ENCODE measurements around the gene ABCD2.

DNA sequence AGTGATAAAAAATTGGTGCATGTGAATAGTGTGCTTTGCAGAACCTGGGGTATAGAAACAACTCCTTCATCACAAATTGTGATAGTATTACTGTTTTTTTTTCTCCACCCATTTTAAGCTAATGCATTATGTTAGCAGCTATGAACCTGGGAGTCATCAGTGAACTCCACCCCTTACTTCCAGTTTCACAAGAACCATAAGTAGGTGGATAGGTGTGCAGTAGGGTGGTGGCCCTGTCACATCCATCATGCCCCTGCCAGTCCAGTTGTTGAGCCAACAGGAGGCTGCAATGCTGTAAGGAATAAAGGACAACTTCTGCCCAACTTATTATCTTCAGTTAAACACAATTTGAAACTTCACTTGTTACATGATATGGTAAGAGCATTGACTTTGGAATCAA is 85.7 kb downstream of the ABCD2 start:
- TF ChIP-seq POLR2AphosphoS5 (IDR thresholded peaks at IDR 0.05; ENCODE audit: low read depth, low read length) (no peak), TAF1 (IDR thresholded peaks at IDR 0.05; ENCODE audit: borderline replicate concordance, insufficient read depth, low read length) (no peak)

All from PFSK-1 (cell line).